Omental fat pad (tissue), 4 donors: ENCODE measurements around the gene SPATC1L. TPM values are rescaled to one million over a fixed set of nuclear protein-coding genes. Genes with fewer than 3 reads are reported as not detected.
"Not testable (repeated sequence)": the region's sequence is repeated elsewhere in the genome, so short reads cannot be mapped to it uniquely, and the experiment has no call there.

ENCODE experiments used
- ATAC-seq: fragments of 150-250 bp; one replicate; pipeline ENCODE4 v1.9.1; 2016; ENCODE audit warnings: mild to moderate bottlenecking, moderate library complexity; ENCODE audit not compliant: low FRiP score
- DNase-seq: peaks from one replicate; pipeline ENCODE4 v3.0.0-alpha.2; 2019; ENCODE audit warnings: low spot score
- total RNA-seq, 4 donors: library from RNA; depleted of rRNA; stranded (reverse); fragments of >200 nt; gene quantifications; one replicate each; pipeline ENCODE4 v1.1.0, GENCODE V29; 2016
- TF ChIP-seq, protein P1 (sequence below), 3 donors: fragments of 450-650 bp; IDR thresholded peaks; one replicate each; pipeline ENCODE4 v1.5.1; 2016 to 2017; ENCODE audit warnings: antibody characterized with exemption in 3 of 3, mild to moderate bottlenecking in 3 of 3, moderate library complexity in 2 of 3

Gene SPATC1L
- total RNA-seq, 4 donors from 2014 or later: 0.96 to 8.0 (median 2.8) TPM

DNA sequence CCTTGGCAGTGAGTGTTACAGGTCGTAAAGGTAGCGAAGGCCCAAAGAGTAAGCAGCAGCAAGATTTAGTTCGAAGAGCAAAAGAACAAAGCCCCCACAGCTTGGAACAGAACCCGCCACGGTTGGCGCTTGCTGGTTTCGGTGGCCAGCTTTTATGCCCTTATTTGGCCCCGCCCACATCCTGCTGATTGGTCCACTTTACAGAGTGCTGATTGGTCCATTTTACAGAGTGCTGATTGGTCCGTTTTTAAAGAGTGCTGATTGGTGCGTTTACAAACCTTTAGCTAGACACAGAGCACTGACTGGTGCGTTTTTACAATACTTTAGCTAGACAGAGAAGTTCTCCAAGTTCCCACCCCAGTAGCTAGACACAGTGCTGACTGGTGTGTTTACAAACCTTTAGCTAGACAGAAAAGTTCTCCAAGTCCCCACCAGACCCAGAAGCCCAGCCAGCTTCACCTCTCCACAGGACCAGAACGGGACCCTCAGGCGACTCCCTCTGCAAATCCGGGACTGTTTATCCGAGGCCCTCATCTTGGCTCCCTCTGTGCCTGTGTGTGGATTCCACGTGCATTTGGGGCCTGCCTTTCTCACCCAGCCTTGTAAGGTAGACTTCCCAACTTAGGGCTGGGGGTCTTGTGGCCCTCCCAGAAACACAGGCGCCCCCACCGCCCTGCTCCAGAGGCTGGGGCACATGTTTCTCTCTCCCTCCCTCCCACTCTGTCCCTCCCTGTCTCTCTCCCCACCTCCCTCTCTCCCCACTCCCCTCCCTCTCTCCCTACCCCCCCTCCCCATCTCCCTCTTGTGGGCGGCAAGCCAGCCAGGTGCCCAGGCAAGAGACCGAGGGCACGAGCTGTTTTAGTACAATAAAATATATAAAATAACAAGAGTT lies 41.4 kb downstream of the SPATC1L start:
- ATAC-seq: no peak
- TF ChIP-seq, protein P1, sequence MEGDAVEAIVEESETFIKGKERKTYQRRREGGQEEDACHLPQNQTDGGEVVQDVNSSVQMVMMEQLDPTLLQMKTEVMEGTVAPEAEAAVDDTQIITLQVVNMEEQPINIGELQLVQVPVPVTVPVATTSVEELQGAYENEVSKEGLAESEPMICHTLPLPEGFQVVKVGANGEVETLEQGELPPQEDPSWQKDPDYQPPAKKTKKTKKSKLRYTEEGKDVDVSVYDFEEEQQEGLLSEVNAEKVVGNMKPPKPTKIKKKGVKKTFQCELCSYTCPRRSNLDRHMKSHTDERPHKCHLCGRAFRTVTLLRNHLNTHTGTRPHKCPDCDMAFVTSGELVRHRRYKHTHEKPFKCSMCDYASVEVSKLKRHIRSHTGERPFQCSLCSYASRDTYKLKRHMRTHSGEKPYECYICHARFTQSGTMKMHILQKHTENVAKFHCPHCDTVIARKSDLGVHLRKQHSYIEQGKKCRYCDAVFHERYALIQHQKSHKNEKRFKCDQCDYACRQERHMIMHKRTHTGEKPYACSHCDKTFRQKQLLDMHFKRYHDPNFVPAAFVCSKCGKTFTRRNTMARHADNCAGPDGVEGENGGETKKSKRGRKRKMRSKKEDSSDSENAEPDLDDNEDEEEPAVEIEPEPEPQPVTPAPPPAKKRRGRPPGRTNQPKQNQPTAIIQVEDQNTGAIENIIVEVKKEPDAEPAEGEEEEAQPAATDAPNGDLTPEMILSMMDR (IDR thresholded peaks at IDR 0.05): no peak
- no peak for DNase-seq

DNA sequence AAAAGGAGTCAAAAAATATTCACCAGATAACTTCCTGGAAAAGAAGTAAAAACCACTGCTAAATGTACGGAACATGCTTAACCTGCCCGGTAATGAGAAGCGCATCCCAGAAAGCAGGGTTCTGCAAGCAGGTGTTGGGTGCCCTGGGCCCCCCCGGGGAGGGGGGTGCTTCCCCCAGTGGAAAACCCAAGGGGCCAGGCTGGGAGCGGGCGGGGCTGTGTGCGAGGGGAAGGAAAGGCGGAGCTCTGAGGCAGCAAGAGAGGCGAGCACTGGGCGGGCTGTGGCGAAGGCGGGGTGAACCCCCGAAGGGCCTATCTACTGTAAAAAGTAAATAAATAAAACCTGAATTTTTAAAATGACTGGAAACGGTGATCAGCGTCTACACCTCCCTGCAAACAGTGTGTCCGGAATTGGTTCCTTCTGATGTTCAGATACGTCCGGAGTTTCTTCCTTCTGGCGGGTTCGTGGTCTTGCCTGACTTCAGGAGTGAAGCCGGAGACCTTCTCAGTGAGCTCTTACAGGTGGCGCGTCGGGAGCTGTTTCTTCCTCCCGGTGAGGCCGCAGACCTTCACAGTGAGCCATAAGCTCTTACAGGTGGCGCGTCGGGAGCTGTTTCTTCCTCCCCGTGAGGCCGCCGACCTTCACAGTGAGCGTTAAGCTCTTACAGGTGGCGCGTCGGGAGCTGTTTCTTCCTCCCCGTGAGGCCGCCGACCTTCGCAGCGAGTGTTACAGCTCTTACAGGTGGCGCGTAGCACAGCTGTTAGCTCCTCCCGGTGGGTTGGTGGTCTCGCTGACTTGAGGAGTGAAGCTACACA lies 42.3 kb downstream of the SPATC1L start:
- DNase-seq (no peak), ATAC-seq (no peak)
- TF ChIP-seq, protein P1 (IDR thresholded peaks at IDR 0.05): no peak

DNA sequence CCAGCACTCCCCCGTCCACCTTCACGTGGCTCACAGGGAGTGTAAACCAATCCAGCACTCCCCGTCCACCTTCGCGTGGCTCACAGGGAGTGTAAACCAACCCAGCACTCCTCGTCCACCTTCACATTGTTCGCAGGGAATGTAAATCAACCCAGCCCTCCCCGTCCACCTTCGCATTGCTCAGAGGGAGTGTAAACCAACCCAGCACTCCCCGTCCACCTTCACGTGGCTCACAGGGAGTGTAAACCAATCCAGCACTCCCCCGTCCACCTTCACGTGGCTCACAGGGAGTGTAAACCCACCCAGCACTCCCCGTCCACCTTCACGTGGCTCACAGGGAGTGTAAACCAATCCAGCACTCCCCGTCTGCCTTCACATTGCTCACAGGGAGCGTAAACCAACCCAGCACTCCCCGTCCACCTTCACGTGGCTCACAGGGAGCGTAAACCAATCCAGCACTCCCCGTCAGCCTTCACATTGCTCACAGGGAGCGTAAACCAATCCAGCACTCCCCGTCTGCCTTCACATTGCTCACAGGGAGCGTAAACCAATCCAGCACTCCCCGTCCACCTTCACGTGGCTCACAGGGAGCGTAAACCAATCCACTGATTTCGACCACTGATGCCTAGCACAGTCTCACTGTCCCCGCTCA lies 43.8 kb downstream of the SPATC1L start:
- ATAC-seq, DNase-seq: not testable (repeated sequence)

DNA sequence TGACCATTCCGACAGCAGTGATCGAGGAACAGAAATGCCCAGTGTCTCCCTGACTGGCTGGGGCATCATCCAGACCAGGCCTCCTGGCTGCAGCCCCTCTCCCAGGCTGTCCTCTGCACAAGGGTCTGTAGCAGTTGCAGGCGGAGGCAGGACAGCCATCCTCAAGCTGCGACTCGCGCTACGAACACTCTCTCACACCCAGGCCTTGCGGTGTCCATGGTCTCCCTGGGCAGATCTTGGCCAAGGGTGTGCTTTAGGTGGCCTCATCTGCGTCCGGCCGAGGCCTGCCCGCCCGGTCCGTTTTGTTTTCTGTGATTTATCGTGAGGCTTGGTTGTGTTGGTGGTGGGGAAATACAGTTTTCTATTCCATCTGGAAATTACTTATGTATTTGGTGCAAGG lies 44.6 kb downstream of the SPATC1L start:
- DNase-seq: no peak
- TF ChIP-seq, protein P1 (IDR thresholded peaks at IDR 0.05): no peak
- ATAC-seq: no peak

DNA sequence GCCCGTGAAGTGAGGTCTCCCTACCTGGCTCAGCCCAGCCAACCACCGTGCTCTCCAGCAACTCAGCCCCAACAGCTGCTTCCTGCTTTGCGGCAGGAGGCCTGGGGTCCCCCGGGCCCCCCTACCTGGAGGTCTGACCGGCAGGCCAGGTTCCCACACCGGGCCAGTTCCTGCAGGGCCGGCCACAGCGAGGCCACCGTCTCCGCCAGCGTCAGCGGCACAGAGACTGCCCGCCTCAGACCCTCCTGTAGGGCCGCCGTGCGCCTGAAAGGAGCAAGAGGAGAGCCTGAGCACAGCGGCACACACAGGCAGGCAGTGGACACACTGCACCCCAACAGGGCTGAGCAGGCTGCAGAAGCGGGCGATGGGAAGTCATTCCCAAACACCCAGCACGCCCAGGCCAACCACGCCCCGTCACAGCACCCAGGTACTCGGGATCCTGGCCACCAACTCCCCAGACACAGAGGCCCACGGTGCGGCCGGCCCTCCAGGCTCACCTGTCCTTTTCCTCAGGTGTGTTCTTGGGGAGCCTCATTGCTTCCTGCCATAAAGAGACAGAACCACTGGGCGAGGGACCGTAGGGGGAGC lies 45.8 kb downstream of the SPATC1L start:
- DNase-seq (no peak), ATAC-seq (no peak)
- TF ChIP-seq, protein P1 (IDR thresholded peaks at IDR 0.05): no peak

DNA sequence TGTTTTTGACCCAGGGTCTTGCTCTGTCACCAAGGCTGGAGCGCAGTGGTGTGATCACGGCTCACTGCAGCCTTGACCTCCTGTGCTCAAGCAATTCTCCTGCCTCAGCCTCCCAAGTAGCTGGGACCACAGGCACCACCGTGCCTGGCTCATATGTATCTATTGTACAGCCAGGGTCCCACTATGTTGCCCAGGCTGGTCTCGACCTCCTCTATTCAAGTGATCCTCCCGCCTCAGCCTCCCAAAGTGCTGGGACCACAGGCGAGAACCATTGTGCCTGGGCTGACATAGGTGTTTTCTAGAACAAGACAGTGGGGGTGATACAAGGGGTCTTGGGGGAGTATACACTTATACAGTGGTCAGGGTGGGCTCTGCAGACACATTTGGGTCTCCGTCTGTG lies 46.4 kb downstream of the SPATC1L start:
- no peak for DNase-seq
- ATAC-seq: no peak
- TF ChIP-seq, protein P1 (IDR thresholded peaks at IDR 0.05): no peak
